SU-DHL-6 (cell line): ENCODE data around the gene COL5A1.

Experiments used
- H2AFZ ChIP-seq: fragments of 200-600 bp; sonication (generic); 2 replicates; pipeline ENCODE4 v1.6.1; 2014; ENCODE audit warnings: low read depth, mild to moderate bottlenecking, moderate library complexity, mixed read lengths, antibody characterized with exemption, low read length; ENCODE audit not compliant: severe bottlenecking
- H3F3A ChIP-seq: fragments of 200-600 bp; shearing (Covaris generic); 2 replicates; pipeline ENCODE4 v1.6.0; 2016; ENCODE audit warnings: antibody characterized with exemption, mild to moderate bottlenecking; ENCODE audit not compliant: insufficient read depth
- H3K27ac ChIP-seq: fragments of 200-600 bp; sonication (generic); 2 replicates; pipeline ENCODE4 v1.5.1; 2016; ENCODE audit warnings: low read depth, mild to moderate bottlenecking, low read length, moderate library complexity, mixed read lengths
- H3K27me3 ChIP-seq: fragments of 200-600 bp; sonication (generic), shearing (Covaris generic); 2 replicates; pipeline ENCODE4 v1.6.0; 2014; ENCODE audit warnings: mild to moderate bottlenecking, low read length
- H3K36me3 ChIP-seq: fragments of 200-600 bp; sonication (generic); 2 replicates; pipeline ENCODE4 v1.6.1; 2014; ENCODE audit warnings: mild to moderate bottlenecking, low read length, mixed read lengths
- H3K4me2 ChIP-seq: fragments of 300-600, 200-600 bp; shearing (Covaris generic), sonication (generic); 2 replicates; pipeline ENCODE4 v1.6.0; 2014; ENCODE audit warnings: low read length, low read depth, mild to moderate bottlenecking; ENCODE audit not compliant: poor library complexity, severe bottlenecking
- H3K4me3 ChIP-seq: fragments of 200-600 bp; sonication (generic); 2 replicates; pipeline ENCODE4 v1.5.1; 2014; ENCODE audit warnings: antibody characterized with exemption, low read length, mild to moderate bottlenecking, mixed read lengths; ENCODE audit not compliant: insufficient read depth, poor library complexity, severe bottlenecking
- H3K79me2 ChIP-seq: fragments of 200-600 bp; sonication (generic); 2 replicates; pipeline ENCODE4 v1.6.1; 2014; ENCODE audit warnings: mild to moderate bottlenecking, low read length, moderate library complexity; ENCODE audit not compliant: insufficient read depth
- H3K9ac ChIP-seq: fragments of 200-600 bp; sonication (generic); 2 replicates; pipeline ENCODE4 v1.7.0; 2014; ENCODE audit warnings: mild to moderate bottlenecking, low read length
- H3K9me2 ChIP-seq: fragments of 200-600 bp; sonication (generic); replicated peaks from 2 replicates; pipeline ENCODE4 v1.6.1; 2014; ENCODE audit warnings: low read length; ENCODE audit not compliant: insufficient read depth
- H3K9me3 ChIP-seq: fragments of 200-600 bp; sonication (generic); 2 replicates; pipeline ENCODE4 v1.6.1; 2014; ENCODE audit warnings: low read length, mixed read lengths; ENCODE audit not compliant: insufficient read depth
- H4K20me1 ChIP-seq: fragments of 200-600 bp; sonication (generic); 2 replicates; pipeline ENCODE4 v1.6.1; 2014; ENCODE audit warnings: low read depth, mild to moderate bottlenecking, antibody characterized with exemption, low read length, moderate library complexity, mixed read lengths
- CTCF ChIP-seq: fragments of 200-600 bp; sonication (generic); IDR thresholded peaks from one replicate; pipeline ENCODE4 v1.5.1; 2017; ENCODE audit warnings: antibody characterized with exemption, mild to moderate bottlenecking, low read length, moderate library complexity; ENCODE audit not compliant: insufficient read depth, poor library complexity, severe bottlenecking
- EZH2phosphoT487 ChIP-seq: fragments of 200-600 bp; sonication (generic), shearing (Covaris generic); conservative IDR thresholded peaks from 2 replicates; pipeline ENCODE4 v1.6.1; 2018; ENCODE audit warnings: mild to moderate bottlenecking, antibody characterized with exemption, low read length, moderate library complexity, mixed read lengths

The COL5A1 gene

GRCh38 chr9:134722120-134722701 lies 80.6 kb downstream of the COL5A1 start:
- H3K27ac ChIP-seq: no peak overlapping the region
- no peaks in the 10 kb centered on the region for H3K9me3 ChIP-seq
- H4K20me1 ChIP-seq: no peaks in the 10 kb centered on the region
- no peak overlapping the region for H3K4me3 ChIP-seq
- H2AFZ ChIP-seq: no peak overlapping the region
- H3K36me3 ChIP-seq: no peaks in the 10 kb centered on the region
- TF ChIP-seq EZH2phosphoT487 (no peak), CTCF (no peak)
- H3K4me2 ChIP-seq: no peak overlapping the region
- no peak overlapping the region for H3K9ac ChIP-seq
- H3K79me2 ChIP-seq: no peaks in the 10 kb centered on the region
- H3K27me3 ChIP-seq: no peaks in the 10 kb centered on the region
- H3F3A ChIP-seq: no peaks in the 10 kb centered on the region
- no peaks in the 10 kb centered on the region for H3K9me2 ChIP-seq

GRCh38 chr9:134723037-134723436 lies 81.4 kb downstream of the COL5A1 start:
- no peaks in the 10 kb centered on the region for H4K20me1 ChIP-seq
- H3K4me3 ChIP-seq: no peak overlapping the region
- no peak overlapping the region for H3K9ac ChIP-seq
- no peak overlapping the region for H2AFZ ChIP-seq
- H3K9me2 ChIP-seq: no peaks in the 10 kb centered on the region
- no peaks in the 10 kb centered on the region for H3F3A ChIP-seq
- no peak overlapping the region for H3K27ac ChIP-seq
- no peaks in the 10 kb centered on the region for H3K79me2 ChIP-seq
- H3K4me2 ChIP-seq: no peak overlapping the region
- no peaks in the 10 kb centered on the region for H3K9me3 ChIP-seq
- TF ChIP-seq EZH2phosphoT487: no peak
- no peak for TF ChIP-seq CTCF
- H3K36me3 ChIP-seq: no peaks in the 10 kb centered on the region
- H3K27me3 ChIP-seq: no peaks in the 10 kb centered on the region

GRCh38 chr9:134723491-134724190 lies 82.0 kb downstream of the COL5A1 start:
- no peak overlapping the region for H3K4me3 ChIP-seq
- no peaks in the 10 kb centered on the region for H4K20me1 ChIP-seq
- no peak for TF ChIP-seq EZH2phosphoT487
- TF ChIP-seq CTCF: no peak
- H3K36me3 ChIP-seq: no peaks in the 10 kb centered on the region
- H3F3A ChIP-seq: no peaks in the 10 kb centered on the region
- no peak overlapping the region for H3K9ac ChIP-seq
- no peaks in the 10 kb centered on the region for H3K27me3 ChIP-seq
- H3K9me3 ChIP-seq: no peaks in the 10 kb centered on the region
- H3K9me2 ChIP-seq: no peaks in the 10 kb centered on the region
- H3K79me2 ChIP-seq: no peaks in the 10 kb centered on the region
- no peak overlapping the region for H3K27ac ChIP-seq
- H2AFZ ChIP-seq: no peak overlapping the region
- H3K4me2 ChIP-seq: no peak overlapping the region
